Measurements from ENCODE around the gene EFHD1.
"Not testable (repeated sequence)": the region's sequence is repeated elsewhere in the genome, so short reads cannot be mapped to it uniquely, and the experiment has no call there.

Gene EFHD1

DNA sequence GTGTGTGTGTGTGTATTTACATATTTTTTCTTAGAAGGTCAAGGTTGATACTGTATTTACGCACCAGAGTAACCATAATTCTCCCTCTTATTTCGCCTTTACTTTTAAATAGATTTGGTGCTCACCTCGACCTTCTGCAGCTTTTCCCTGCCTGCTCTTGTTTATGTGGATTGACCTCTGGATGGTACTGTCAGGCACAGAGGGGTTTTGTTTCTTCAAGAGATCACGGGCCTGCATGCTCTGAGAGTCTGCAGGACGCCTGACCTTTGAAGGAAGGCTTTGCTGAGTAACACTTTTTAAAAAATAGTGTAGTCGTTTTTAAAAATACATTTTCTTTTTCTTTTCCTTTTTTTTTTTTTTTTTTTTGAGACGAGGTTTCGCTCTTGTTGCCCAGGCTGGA lies 18.1 kb upstream of the EFHD1 start:
- no peak for DNase-seq (ENCODE audit: low read depth, low spot score)

DNA sequence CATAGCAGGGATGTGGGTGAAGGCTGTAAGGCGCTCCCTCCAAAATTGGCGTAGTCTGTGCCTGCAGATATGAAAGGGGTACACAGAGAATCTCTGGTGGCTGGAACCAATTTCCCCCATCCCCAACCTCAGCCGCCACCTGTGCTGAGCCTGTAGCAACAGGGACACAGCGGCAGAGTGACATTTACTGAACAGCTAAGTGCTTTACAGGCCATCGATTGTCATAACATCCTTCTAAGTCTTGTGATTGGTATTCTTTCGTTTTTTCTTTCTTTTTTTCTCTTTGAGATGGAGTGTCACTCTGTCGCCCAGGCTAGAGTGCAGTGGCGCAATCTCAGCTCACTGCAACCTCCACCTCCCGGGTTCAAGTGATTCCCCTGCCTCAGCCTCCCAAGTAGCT lies 12.2 kb upstream of the EFHD1 start:
- no peak for DNase-seq (ENCODE audit: low read depth, low spot score)

DNA sequence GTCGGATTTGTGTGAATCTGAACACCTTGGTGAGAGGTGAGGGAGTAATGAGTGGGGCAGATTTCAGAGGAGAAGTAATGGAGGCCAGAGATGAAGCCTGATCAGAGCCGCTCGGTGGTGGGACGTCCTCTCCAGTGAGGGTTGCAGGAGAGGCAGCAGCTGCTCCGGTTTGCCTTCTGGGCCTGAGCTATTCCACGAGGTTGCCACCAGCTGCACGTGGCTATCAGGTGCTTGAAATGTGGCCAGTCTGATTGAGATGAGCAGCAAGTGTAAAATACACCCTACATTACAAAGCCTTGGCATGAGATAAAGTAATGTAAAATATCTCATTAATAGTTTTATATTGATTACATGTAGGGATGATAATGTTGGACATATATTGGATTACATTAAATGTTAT lies 10.8 kb upstream of the EFHD1 start:
- DNase-seq (ENCODE audit: low read depth, low spot score): no peak

DNA sequence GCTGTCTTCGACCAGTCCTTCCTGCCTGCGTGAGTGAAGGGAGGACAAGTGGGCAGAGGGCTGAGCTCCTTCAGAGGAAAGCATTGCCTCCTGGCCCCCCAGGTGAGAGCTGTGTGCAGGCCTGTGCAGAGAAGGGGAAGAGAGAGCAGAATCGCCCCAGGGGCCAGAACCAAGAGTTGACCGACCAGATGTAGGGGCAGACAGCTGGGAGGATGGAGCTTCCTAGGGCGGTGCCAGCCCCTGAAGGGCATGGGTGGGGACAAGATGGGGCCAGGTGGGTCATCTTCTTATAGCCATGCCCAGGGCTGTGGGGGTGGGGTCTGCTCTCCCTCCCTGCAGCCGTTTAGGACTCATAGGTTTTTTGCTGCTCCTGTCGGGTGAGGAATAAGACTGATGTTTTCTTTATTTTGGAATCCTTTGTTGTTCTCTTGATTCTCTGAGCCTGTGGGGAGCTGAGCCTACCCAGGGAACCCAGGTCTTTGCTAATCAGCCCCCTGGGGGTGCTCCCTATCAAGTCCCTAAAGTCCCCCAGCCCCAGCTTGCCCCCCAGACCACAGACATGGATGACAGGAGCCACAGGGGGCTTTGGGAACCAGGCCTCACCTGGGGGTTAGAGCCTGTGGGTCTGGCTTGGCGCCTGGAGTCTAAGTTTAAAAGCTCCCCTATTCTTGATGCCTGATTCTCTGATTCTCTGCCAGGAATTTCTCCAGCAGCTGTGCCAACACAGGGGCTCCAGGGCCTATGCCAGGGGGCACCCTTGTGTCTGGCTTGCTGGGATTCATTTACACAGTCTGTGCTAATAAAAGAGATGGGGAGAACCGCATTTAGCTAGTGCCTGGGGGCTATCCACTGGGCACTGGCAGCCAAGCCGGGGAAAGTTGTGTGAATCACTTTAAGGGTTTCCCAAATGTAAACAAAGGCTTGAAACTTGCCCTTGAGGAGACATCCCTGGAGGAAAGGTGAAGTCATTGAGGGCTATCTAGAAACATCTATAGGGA lies 9.3 kb upstream of the EFHD1 start:
- peak; percentile 46 for DNase-seq (ENCODE audit: low read depth, low spot score)

DNA sequence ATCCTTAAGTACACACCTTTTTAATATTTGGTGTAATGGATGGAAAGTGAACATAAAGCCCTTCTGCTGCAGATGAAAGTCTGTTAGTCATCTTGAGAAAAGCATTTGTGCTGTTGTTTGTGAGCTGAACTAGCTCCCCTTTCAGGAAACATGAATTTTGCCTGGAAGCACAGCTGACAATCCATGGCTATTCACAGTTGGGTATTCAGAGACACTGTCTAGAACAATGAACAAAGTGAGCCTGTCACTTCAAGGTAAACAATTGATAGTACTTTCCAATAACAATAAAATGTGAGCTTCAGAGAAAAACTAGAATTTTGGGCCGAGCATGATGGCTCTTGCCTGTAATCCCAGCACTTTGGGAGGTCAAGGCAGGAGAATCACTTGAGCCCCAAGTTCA lies 6.8 kb upstream of the EFHD1 start:
- no peak for DNase-seq (ENCODE audit: low read depth, low spot score)

DNA sequence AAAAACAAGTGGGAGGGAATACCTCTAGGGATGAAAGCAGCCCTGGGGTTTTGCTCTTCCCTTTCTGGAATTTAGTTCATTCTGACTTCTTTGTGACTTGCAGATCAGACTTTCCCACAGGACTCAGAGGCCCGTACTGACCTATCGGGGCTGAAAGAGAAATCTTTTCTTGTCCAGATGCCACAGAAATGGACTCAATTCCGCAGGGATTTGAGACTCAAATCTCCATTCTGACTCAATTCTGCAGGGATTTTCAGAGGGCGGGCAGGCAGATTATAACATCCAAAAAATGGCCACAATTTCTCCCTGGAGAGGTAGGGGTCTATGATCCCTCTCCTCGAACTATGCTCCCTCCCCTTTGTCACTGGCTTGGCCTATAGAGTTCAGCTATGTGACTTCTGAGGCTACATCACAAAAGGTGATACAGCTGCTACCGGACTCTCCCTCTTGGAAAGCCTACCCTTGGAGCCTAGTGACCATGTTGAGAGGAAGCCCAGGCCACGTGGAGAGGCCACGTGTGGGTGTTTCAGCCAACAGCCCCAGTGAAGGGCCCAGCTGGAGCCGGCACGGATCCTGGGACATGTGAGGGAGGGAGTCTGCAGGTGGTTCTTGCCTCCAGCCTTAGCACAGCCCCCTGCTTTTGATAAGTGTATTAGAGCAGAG lies 4.8 kb upstream of the EFHD1 start:
- DNase-seq (ENCODE audit: low read depth, low spot score): no peak

DNA sequence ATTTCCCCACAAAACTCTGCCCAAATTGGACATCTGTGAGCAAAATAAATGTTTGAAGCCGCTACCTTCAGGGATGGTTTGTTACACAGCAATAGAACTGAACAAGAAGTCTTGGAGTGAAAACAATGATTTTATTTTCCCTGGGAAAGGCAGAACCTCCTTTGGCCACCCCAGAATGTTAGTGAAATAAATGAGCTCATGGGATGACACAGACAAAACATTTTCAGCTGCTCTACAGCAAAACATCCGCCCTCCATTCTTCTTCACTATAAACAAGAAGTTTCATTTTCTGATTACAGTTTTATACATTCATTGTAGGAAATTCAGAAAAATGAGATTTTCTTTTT lies 4.3 kb upstream of the EFHD1 start:
- DNase-seq (ENCODE audit: low read depth, low spot score): no peak

DNA sequence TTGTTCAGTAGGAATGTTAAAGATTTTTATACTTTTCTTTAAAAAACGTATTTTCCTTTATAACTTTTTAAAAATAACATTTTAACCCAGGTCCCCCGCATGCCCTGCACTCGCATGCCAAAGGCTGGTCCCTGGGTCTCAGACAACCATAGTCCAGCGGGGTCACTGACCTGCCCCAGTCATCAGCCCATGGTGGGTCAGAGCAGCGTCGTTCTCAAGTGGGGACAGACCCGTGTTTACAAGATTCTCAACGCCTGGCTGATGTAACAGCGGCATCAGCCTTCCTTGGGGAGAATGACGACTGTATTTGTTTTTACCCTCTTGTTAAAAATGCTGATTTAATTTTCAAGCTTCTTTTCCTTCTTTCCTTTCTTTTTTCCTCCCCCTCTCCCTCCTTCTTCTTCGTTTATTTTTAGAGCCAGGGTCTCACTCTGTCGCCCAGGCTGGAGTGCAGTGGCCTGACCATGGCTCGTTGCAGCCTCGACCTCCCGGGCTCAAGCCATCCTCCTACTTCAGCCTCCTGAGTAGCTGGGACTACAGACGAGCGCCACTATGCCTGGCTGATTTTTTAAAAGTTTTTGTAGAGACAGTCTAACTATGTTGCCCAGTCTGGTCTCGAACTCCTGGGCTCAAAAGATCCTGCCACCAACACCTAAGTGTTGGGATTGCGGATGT lies 1.0 kb upstream of the EFHD1 start:
- no peak for DNase-seq (ENCODE audit: low read depth, low spot score)

DNA sequence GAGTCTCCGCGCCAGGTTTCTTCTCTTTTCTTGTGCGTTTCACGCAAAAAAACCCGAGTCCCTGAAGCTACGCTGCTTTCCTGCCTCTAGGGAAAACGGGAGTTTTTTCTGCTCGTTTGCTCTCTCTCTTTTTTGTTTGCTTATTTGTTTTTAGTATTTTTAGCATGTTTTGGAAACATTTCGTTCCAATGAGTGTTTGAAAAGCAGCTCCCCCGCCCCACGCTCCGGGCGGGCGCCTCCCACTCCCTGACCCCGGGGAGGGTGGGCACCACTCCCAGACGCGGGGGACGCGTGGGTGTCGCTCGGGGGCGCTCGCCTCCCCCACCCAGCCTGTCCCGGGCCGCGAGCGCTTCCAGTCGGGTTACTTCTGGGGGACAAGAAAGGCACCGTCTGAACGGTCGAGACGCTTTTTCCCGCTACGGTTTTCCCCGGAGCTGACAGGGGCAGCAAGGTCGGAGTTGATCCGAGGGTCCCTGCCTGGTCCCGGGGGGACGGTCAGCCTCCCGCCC lies 446 bp upstream of the EFHD1 start:
- no peak for DNase-seq (ENCODE audit: low read depth, low spot score)

DNA sequence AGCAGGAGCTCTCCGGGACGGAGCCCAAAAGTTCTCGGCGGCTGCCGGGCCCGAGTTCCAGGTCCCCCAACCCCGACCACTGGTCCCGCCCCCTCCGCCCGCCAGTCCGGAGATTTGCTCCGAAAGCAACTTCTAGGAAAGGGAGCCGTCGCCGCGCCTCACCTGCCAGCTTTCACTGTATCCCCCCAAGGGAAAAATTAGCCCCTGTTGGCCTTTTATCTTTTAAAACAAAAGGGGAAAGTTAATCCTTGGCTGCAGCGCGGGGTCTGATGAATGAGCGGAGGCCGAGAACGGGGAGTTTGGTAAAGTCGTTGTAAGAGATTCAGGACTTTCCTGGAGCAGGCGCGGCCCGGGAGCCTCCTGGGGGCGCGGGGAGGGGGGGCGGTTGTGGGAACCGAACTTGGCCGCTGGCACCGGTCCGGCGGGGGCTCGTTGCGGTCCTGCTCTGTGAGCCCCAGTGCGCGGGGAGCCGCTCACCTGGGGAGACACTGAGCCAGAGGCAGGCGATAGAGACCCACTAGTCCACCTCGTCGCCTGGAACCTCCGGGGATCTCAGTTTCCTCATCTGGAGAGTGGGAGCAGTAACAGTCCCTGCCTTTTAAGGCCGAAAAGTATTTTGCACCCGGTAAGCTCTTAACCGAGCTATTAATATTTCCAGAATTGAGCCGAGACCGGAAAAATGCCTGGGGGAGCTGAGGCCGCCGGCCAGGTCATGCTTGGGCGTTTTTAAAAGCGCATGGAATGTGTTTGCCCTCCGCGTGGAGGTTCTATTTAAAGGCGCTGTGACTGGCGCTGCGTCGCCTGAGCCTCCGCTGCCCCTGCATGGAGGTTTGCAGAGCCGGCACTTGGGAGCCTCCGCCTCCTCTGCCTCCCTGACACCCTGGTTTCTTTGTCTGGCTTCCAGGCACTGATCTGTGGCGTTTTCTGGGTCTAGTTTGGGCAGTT lies 1.1 kb downstream of the EFHD1 start:
- peak; percentile 53 for DNase-seq (ENCODE audit: low read depth, low spot score)

DNA sequence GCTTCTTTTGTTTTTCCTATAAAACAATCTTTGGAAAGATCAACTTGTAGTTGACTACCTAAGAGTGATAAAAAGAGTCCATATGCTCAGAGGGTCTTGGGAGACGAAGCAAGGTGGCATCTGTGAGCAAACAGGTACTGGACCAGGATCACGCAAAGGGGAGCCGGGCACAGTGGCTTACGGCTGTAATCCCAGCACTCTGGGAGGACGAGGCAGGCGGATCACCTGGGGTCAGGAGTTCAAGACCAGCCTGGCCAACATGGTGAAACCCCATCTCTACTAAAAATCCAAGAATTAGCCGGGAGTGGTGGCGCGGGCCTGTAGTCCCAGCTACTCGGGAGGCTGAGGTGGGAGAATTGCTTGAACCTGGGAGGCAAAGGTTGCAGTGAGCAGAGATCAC lies 2.0 kb downstream of the EFHD1 start:
- DNase-seq (ENCODE audit: low read depth, low spot score): not testable (repeated sequence)

DNA sequence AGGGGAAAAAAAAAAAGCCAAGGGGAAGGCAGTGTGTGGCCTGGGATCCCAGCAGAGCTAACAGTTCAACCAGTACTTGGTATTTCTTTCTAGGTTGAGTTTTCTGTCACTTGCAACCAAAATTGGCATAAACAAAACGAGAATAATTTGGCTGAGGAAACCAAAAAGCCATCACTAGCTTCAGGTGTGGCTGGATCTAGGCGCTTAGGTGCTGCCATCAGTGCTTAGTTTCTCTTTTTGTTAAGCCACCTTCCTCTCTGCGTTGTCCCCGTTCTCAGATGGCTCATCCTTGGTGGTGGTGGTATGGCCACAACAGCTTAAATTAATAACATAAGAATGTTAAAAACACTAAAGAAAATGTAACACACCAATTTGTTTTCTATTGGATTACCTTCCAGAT lies 2.4 kb downstream of the EFHD1 start:
- DNase-seq (ENCODE audit: low read depth, low spot score): no peak

DNA sequence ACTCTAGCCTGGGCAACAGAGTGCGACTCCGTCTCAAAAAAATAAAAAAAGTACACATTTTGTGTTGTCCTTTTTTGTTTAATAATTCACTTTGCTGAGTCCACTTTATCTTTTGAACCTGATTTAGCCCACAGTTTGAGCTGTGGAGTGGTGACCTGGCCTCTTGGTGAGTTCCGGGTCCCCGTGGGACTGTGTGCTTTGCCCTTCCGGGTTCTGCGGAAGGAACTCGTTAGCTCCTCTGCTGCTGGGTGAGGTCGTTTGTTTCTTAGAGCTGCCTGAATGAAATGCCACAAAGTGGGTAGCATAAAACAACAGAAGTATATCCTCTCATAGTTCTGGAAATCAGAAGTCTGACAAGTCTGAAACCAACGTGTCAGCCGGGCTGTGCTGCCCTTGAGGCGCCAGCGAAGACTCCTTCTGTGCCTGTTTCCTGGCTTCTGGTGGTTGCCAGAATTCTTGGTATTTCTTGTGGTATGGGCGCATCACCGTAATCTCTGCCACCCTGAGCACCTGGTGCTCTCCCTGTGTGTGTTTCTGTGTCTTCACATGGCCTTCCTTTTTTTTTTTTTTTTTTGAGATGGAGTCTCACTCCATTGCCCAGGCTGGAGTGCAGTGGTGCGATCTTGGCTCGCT lies 3.5 kb downstream of the EFHD1 start:
- no peak for DNase-seq (ENCODE audit: low read depth, low spot score)

DNA sequence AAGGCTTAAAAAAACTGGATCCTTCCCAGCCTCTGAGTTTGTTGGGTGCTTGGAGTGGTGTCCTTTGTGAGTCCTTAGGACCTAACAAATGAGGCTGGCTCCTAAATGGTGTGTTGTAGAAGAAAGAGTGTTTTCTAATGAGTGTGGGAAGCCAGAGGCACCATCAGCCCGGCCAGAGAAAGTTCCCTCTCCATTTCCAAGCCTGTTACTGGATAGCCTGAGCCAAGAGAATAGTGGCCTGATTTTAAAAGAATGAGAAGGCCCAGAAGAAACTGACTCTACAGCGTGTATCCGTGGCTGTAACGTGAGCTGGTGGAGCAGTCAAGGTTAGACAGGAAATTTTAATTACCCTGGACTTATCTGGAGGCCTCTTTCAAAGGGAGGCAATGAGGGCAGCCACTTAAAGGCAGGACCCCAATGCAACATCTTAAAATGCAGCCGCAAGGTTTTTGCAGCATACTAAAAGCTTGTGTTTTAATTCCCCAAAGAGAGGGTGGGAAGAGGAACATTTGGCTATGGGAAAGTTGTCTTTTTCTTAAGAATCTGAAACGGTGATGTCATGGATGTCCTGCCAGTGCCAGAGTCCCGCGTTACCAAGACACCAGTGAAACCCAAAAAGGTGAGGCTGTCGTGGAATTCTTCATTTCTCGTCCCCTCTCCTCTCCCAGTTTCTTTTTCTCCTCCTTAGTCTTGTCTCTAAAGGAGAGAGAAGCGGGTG lies 4.6 kb downstream of the EFHD1 start:
- no peak for DNase-seq (ENCODE audit: low read depth, low spot score)

DNA sequence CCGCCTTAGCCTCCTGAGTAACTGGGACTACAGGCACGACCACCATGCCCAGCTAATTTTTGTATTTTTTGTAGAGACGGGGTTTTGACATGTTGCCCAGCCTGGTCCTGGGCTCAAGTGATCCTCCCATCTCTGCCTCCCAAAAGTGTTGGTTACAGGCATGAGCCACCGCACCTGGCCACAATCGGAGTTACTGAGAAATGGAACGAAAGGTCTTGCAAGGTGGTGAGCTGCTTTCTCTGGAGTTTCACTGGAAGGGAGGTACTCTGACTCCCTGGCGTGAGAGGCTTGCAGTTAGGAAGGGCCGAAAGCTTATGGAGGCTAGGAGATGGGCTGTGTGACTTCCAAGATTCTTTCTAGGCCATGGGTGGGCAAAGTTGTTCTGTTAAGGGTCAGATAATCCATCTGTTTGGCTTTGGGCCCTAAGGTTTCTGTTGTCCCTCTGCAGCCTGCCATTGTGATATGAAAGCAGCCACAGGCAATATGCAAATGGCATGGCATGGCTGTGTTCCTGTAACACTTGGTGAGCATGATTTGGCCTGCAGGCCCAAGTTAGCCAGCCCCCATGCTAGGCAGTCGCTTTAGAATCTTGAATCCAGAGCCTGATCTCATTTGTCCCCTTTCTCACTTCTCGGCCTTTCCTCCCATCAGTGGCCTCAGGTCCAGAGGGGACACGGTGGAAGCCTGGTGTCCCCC lies 7.9 kb downstream of the EFHD1 start:
- DNase-seq (ENCODE audit: low read depth, low spot score): no peak

DNA sequence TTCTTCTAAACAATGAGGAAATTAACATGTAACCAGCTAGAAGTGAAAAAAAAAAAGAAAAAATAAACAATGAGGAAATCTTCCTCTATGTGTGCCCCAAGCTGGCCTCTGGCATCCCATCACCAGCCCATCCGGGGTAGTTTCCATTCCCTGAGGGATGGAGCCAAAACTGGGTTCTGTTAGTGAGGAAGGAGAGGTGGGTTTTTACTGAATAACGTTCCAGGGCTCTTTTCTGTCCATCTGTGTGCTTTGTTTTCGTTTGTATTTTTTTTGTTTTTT lies 9.7 kb downstream of the EFHD1 start:
- no peak for DNase-seq (ENCODE audit: low read depth, low spot score)

DNA sequence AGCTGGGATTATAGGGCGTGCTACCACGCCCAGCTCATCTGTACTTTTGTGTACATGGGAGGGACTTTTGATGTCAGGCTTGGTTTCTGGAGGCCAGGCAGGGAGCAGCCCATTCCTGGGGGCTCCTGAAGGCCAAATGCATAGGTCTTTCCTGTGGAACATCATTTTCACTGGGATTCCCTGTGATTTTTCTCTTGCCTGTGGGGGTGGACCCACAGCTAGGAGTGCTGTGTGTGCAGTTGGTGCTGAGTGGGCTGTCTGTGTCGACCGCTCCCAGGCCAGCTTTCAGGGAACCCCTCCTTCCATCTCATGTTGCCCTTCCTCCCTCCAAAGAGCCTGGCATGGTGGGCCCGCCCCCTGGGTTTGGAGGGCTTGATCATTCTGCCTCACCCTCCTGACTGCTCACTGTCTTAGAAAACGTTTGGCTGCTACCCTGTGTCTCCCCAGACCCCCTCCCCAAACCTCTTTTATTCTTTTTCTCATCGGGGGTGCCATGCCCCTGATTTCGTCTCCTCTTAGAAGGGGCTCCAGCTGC lies 10.5 kb downstream of the EFHD1 start:
- DNase-seq (ENCODE audit: low read depth, low spot score): no peak

DNA sequence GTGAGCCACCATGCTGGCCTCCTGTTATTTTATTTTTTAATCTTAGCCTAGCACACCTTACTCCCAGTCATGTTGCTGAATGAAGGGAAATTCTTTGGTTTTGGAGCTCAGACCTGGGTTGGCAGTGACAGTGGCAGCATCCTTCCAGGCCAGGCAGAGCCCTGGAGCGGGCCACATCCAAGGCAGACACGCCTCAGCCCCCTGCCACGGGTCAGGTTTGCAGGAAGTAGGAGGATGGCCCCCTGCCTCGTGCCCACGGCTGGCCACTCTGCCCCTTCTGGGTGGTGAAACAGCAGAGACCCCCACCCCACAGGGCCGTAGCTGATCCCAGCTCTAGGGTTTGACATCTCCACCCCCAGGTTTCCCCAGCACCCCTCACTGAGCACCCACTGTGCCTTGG lies 11.7 kb downstream of the EFHD1 start:
- DNase-seq (ENCODE audit: low read depth, low spot score): no peak

DNA sequence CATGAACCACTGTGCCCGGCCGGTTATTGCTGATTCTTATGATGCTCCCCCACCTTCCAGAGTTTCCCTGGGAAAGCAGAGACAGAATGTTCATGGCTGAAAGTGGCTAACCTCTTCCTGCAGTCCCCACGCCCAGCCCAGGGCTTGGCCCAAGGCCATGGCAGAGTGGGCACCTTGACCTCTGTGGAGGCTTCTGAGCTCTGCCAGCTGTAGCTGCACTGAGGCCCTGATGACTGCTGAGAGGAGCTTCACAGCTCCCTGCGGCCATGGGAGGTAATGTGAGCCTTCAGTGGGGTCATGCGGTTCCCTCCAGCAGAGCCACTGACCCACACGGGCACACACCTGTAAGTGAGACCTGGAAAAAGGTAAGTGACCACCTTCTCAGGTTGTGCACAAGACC lies 13.3 kb downstream of the EFHD1 start:
- no peak for DNase-seq (ENCODE audit: low read depth, low spot score)

DNA sequence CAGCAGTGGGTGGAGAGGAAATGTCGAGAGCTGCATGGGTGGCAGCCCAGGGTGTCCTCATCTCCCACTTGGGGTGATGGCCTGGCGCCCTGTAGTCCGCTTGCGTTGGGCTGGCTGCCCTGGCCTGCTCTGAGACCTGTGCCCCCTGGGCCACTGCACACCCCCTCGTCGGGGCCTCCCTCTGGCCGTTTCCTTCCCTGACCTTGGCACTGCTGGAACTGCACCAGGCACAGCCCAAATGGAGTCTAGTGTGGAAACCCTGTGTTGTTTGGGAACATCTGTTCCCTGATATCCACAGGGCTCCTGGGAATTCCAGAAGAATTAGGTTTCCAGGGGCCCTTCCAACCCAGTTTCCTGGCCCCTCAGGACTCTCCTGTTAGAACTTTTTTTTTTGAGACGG lies 13.9 kb downstream of the EFHD1 start:
- DNase-seq (ENCODE audit: low read depth, low spot score): no peak

All from astrocyte of the hippocampus (primary cell).